ENCODE results near the gene DMRT1. TPM values are rescaled to one million over a fixed set of nuclear protein-coding genes. Genes with fewer than 3 reads are reported as not detected.

DMRT1 gene
- total and polyA plus RNA-seq, 9 donors = not detected

DNA sequence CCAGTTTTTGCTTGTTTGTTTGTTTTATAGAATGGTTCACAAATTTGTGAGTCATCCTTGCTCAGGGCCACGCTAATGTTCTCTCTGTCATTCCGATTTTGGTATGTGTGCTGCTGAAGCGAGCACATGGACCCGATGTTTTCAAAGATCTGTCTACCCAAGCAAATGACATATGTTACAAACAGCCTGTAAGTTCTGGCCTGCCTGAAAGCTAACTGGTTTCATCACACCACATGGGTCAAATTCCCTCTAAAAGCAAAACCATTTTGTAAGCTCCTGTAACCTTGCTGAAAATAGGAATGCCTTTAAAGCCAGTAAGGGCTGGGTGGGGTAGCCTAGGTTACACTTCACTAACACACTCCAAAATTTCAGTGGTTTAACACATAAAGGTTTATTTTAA lies 160.3 kb downstream of the DMRT1 start:
- Histone ChIP-seq H3K36me3 (no peaks in the 10 kb centered on the region), H3K27ac (no peak overlapping the region), H3K4me1 (ENCODE audit: insufficient read depth) (no peaks in the 10 kb centered on the region), H3K27me3 (no peaks in the 10 kb centered on the region), H3K4me3 (no peak overlapping the region), H3K9me3 (no peaks in the 10 kb centered on the region)
- 74 to 81% (median 81%) methylated on average over 4 of the region's 4 CpGs for WGBS, 3 donors
- TF ChIP-seq EP300 (IDR thresholded peaks at IDR 0.05) = no peak
- no peak for TF ChIP-seq POLR2A (IDR thresholded peaks at IDR 0.05)
- TF ChIP-seq, protein P1, sequence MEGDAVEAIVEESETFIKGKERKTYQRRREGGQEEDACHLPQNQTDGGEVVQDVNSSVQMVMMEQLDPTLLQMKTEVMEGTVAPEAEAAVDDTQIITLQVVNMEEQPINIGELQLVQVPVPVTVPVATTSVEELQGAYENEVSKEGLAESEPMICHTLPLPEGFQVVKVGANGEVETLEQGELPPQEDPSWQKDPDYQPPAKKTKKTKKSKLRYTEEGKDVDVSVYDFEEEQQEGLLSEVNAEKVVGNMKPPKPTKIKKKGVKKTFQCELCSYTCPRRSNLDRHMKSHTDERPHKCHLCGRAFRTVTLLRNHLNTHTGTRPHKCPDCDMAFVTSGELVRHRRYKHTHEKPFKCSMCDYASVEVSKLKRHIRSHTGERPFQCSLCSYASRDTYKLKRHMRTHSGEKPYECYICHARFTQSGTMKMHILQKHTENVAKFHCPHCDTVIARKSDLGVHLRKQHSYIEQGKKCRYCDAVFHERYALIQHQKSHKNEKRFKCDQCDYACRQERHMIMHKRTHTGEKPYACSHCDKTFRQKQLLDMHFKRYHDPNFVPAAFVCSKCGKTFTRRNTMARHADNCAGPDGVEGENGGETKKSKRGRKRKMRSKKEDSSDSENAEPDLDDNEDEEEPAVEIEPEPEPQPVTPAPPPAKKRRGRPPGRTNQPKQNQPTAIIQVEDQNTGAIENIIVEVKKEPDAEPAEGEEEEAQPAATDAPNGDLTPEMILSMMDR (IDR thresholded peaks at IDR 0.05) = no peak
- no peak for DNase-seq
- intact Hi-C loops (cut with DNase I) = loop anchor here in 1 of 4 donors (10.0 kb wide), 1 partner anchor 617 kb away; no protein-coding TSS in a partner anchor

GRCh38 chr9:1002678-1003077 lies 161.2 kb downstream of the DMRT1 start:
- Histone ChIP-seq H3K9me3 (no peaks in the 10 kb centered on the region), H3K27me3 (no peaks in the 10 kb centered on the region), H3K4me3 (no peak overlapping the region), H3K27ac (no peak overlapping the region), H3K4me1 (ENCODE audit: insufficient read depth) (no peaks in the 10 kb centered on the region), H3K36me3 (no peaks in the 10 kb centered on the region)
- no peak for DNase-seq
- intact Hi-C loops (cut with DNase I) = loop anchor here in 1 of 4 donors (10.0 kb wide), 1 partner anchor 618 kb away; no protein-coding TSS in a partner anchor
- WGBS, 3 donors = 90 to 95% (median 91%) methylated on average over 2 of the region's 2 CpGs
- no peak for TF ChIP-seq POLR2A (IDR thresholded peaks at IDR 0.05)
- TF ChIP-seq, protein P1 (IDR thresholded peaks at IDR 0.05) = no peak
- no peak for TF ChIP-seq EP300 (IDR thresholded peaks at IDR 0.05)

- no peaks in the 10 kb centered on the region for H3K9me3 ChIP-seq
- intact Hi-C loops (cut with DNase I) = loop anchor here in 1 of 4 donors (10.0 kb wide), 1 partner anchor 620 kb away; no protein-coding TSS in a partner anchor
- no peaks in the 10 kb centered on the region for H3K4me1 ChIP-seq (ENCODE audit: insufficient read depth)
- DNase-seq = no peak
- 41 to 48% (median 46%) methylated on average over 10 of the region's 10 CpGs for whole genome bisulfite sequencing, 3 donors
- H3K27ac ChIP-seq = no peak overlapping the region
- no peaks in the 10 kb centered on the region for H3K36me3 ChIP-seq
- TF ChIP-seq POLR2A (IDR thresholded peaks at IDR 0.05) = no peak
- TF ChIP-seq, protein P1 (IDR thresholded peaks at IDR 0.05) = no peak
- no peak for TF ChIP-seq EP300 (IDR thresholded peaks at IDR 0.05)
- H3K4me3 ChIP-seq = no peak overlapping the region
- H3K27me3 ChIP-seq = no peaks in the 10 kb centered on the region
Measured at GRCh38 chr9:1005043-1005667, 163.7 kb downstream of the DMRT1 start.

GRCh38 chr9:1007312-1007711 lies 165.8 kb downstream of the DMRT1 start:
- no peak for DNase-seq
- Histone ChIP-seq H3K27ac (no peak overlapping the region), H3K4me1 (ENCODE audit: insufficient read depth) (no peaks in the 10 kb centered on the region), H3K4me3 (no peak overlapping the region), H3K27me3 (no peaks in the 10 kb centered on the region), H3K9me3 (no peaks in the 10 kb centered on the region), H3K36me3 (no peaks in the 10 kb centered on the region)
- TF ChIP-seq POLR2A (IDR thresholded peaks at IDR 0.05) (no peak), EP300 (IDR thresholded peaks at IDR 0.05) (no peak)
- TF ChIP-seq, protein P1 (IDR thresholded peaks at IDR 0.05) = no peak
- 81 to 88% (median 82%) methylated on average over 3 of the region's 3 CpGs for WGBS, 3 donors
- intact Hi-C loops (cut with DNase I) = loop anchor here in 1 of 4 donors (10.0 kb wide), 1 partner anchor 623 kb away; no protein-coding TSS in a partner anchor
